ENCODE results near the gene CANT1. TPM values are rescaled to one million over a fixed set of nuclear protein-coding genes. Genes with fewer than 3 reads are reported as not detected.

The CANT1 gene
- total and polyA plus RNA-seq, 9 of the 15 experiments (the other 6 are each of a cell fraction or from before 2014, with no cell fraction given), result 2.7 to 66.4 (median 22.5) TPM

- POLR2A ChIA-PET, result interaction anchor here (0.5 kb wide), 1 partner anchor 209 kb away, joined by 3 read pairs; no protein-coding TSS in a partner anchor
- intact Hi-C loops (cut with micrococcal nuclease) (no loop called here), in situ Hi-C loops (cut with MboI) (no loop called here)
- Histone ChIP-seq H3K4me1 (replicated peaks in 1 of 2; ENCODE audit: control insufficient read depth in 2 of 2, insufficient read depth in 2 of 2, low read length in 2 of 2) (no peaks in the 10 kb centered on the region; a peak in 2 of 5 replicates), H3K4me3 (no peak overlapping the region), H3K9me3 (replicated peaks; ENCODE audit: control insufficient read depth, insufficient read depth, low read depth, low read length) (no peaks in the 10 kb centered on the region), H3K79me2 (ENCODE audit: control insufficient read depth, insufficient read depth, low read length) (peaks cover 29% of the 10 kb centered on the region), H3K4me2 (ENCODE audit: insufficient read depth, low read length) (no peak overlapping the region), H3K9ac (ENCODE audit: insufficient read depth in 1 of 2, low read depth in 2 of 2, low read length in 2 of 2) (no peak overlapping the region; a peak in 1 of 4 replicates), H3K27ac (ENCODE audit: extremely low read depth, low read depth, low read length) (no peak overlapping the region), H2AFZ (ENCODE audit: low read depth, low read length) (no peak overlapping the region), H3K36me3 (ENCODE audit: control insufficient read depth, insufficient read depth, low read length) (peaks cover 69% of the 10 kb centered on the region; the same call in 2 of the 3 replicates), H3K27me3 (ENCODE audit: control insufficient read depth in 2 of 2, insufficient read depth in 2 of 2, low read length in 2 of 2) (no peaks in the 10 kb centered on the region), H4K20me1 (replicated peaks; ENCODE audit: control insufficient read depth, insufficient read depth, low read length) (peaks cover 12% of the 10 kb centered on the region; the same call in 1 of the 2 replicates), H3K9me1 (ENCODE audit: control insufficient read depth, insufficient read depth, low read length) (peaks cover 3% of the 10 kb centered on the region)
- TF ChIP-seq ARID3A (IDR thresholded peaks at IDR 0.05; ENCODE audit: borderline replicate concordance, low read depth, low read length) (no peak), NR2C2 (CRISPR knock-in tag; IDR thresholded peaks at IDR 0.05) (no peak), NR2C2 (tag; IDR thresholded peaks at IDR 0.05) (no peak)
- FAIRE-seq (no peak), ATAC-seq (no peak), DNase-seq (ENCODE audit: extremely low read depth in 1 of 4, low spot score in 3 of 4) (no peak)
- CTCF ChIA-PET (ENCODE audit: low intra/inter-chr PET ratio), result no interaction called here
- WGBS (ENCODE audit: insufficient coverage, low coverage, missing lambda C conversion rate), result 89% methylated on average over 12 of the region's 17 CpGs
- BruUV-seq (replicated peaks), result no TSS peak
Measured at GRCh38 chr17:78999056-78999768, 10.4 kb downstream of the CANT1 start.
